Measurements from ENCODE around the gene PRR15L.

PRR15L gene

GRCh38 chr17:47997586-47997985 lies 39.9 kb upstream of the PRR15L start:
- no peak for DNase-seq (ENCODE audit: extremely low read depth, insufficient read length)
- peaks cover 2% of the 10 kb centered on the region for H3K27me3 ChIP-seq (replicated peaks; ENCODE audit: control insufficient read depth, insufficient read depth, low read length)
- TF ChIP-seq CTCF (IDR thresholded peaks at IDR 0.05; ENCODE audit: insufficient read depth, low read length, poor library complexity, severe bottlenecking): no peak
- no peaks in the 10 kb centered on the region for H3K36me3 ChIP-seq (ENCODE audit: control insufficient read depth, insufficient read depth, low read length)
- no peak overlapping the region for H3K4me3 ChIP-seq (replicated peaks; ENCODE audit: low read depth, low read length)

- TF ChIP-seq CTCF (IDR thresholded peaks at IDR 0.05; ENCODE audit: insufficient read depth, low read length, poor library complexity, severe bottlenecking): no peak
- no peak for DNase-seq (ENCODE audit: extremely low read depth, insufficient read length)
- H3K36me3 ChIP-seq (ENCODE audit: control insufficient read depth, insufficient read depth, low read length): no peaks in the 10 kb centered on the region
Observed at GRCh38 chr17:47996201-47996600, 38.5 kb upstream of the PRR15L start.

GRCh38 chr17:47995241-47995935 lies 37.7 kb upstream of the PRR15L start:
- TF ChIP-seq CTCF (IDR thresholded peaks at IDR 0.05; ENCODE audit: insufficient read depth, low read length, poor library complexity, severe bottlenecking): no peak
- no peak for DNase-seq (ENCODE audit: extremely low read depth, insufficient read length)
- Histone ChIP-seq H3K36me3 (ENCODE audit: control insufficient read depth, insufficient read depth, low read length) (no peaks in the 10 kb centered on the region), H3K27me3 (replicated peaks; ENCODE audit: control insufficient read depth, insufficient read depth, low read length) (peaks cover 2% of the 10 kb centered on the region), H3K4me3 (replicated peaks; ENCODE audit: low read depth, low read length) (no peak overlapping the region)

More at GRCh38 chr17:47996201-47996600, 38.5 kb upstream of the PRR15L start:
- Histone ChIP-seq H3K27me3 (replicated peaks; ENCODE audit: control insufficient read depth, insufficient read depth, low read length) (peaks cover 2% of the 10 kb centered on the region), H3K4me3 (replicated peaks; ENCODE audit: low read depth, low read length) (no peak overlapping the region)

- Histone ChIP-seq H3K27me3 (replicated peaks; ENCODE audit: control insufficient read depth, insufficient read depth, low read length) (peaks cover 2% of the 10 kb centered on the region), H3K36me3 (ENCODE audit: control insufficient read depth, insufficient read depth, low read length) (no peaks in the 10 kb centered on the region), H3K4me3 (replicated peaks; ENCODE audit: low read depth, low read length) (no peak overlapping the region)
- DNase-seq (ENCODE audit: extremely low read depth, insufficient read length): no peak
- no peak for TF ChIP-seq CTCF (IDR thresholded peaks at IDR 0.05; ENCODE audit: insufficient read depth, low read length, poor library complexity, severe bottlenecking)
Observed at GRCh38 chr17:47994724-47995123, 37.0 kb upstream of the PRR15L start.

GRCh38 chr17:47993964-47994363 lies 36.3 kb upstream of the PRR15L start:
- no peak for DNase-seq (ENCODE audit: extremely low read depth, insufficient read length)
- TF ChIP-seq CTCF (IDR thresholded peaks at IDR 0.05; ENCODE audit: insufficient read depth, low read length, poor library complexity, severe bottlenecking): no peak
- peaks cover 2% of the 10 kb centered on the region for H3K27me3 ChIP-seq (replicated peaks; ENCODE audit: control insufficient read depth, insufficient read depth, low read length)

More at GRCh38 chr17:47993964-47994363, 36.3 kb upstream of the PRR15L start:
- Histone ChIP-seq H3K36me3 (ENCODE audit: control insufficient read depth, insufficient read depth, low read length) (no peaks in the 10 kb centered on the region), H3K4me3 (replicated peaks; ENCODE audit: low read depth, low read length) (no peak overlapping the region)
